Measurements from ENCODE around the gene CDR2L.
"Not testable (repeated sequence)": the region's sequence is repeated elsewhere in the genome, so short reads cannot be mapped to it uniquely, and the experiment has no call there.

The CDR2L gene

GRCh38 chr17:74981979-74982662, 5.3 kb upstream of the CDR2L start:
- Histone ChIP-seq H3K36me3 (ENCODE audit: insufficient read depth, low read length) (no peaks in the 10 kb centered on the region), H3K9me3 (ENCODE audit: control insufficient read depth, insufficient read depth, low read length) (no peaks in the 10 kb centered on the region), H3K4me1 (ENCODE audit: insufficient read depth, low read length) (0 out of 2 replicates have a peak, but pooled peaks cover 3% of the 10 kb centered on the region), H3K9ac (ENCODE audit: low read depth, low read length) (peak overlapping the region; percentile 88)

- H3K4me1 ChIP-seq (ENCODE audit: insufficient read depth, low read length); H3K9me3 ChIP-seq (ENCODE audit: control insufficient read depth, insufficient read depth, low read length); H3K36me3 ChIP-seq (ENCODE audit: insufficient read depth, low read length): not testable (repeated sequence)
- peak overlapping the region; percentile 88 for H3K9ac ChIP-seq (ENCODE audit: low read depth, low read length)
Measured at GRCh38 chr17:74982663-74983313, 4.6 kb upstream of the CDR2L start.

GRCh38 chr17:74986206-74986576, 1.2 kb upstream of the CDR2L start:
- H3K36me3 ChIP-seq (ENCODE audit: insufficient read depth, low read length) = no peaks in the 10 kb centered on the region
- H3K4me1 ChIP-seq (ENCODE audit: insufficient read depth, low read length) = peaks cover 7% of the 10 kb centered on the region; the same call in 1 of the 2 replicates
- no peak overlapping the region for H3K9ac ChIP-seq (ENCODE audit: low read depth, low read length)
- no peaks in the 10 kb centered on the region for H3K9me3 ChIP-seq (ENCODE audit: control insufficient read depth, insufficient read depth, low read length)

GRCh38 chr17:74987909-74988711, 678 bp downstream of the CDR2L start:
- H3K9me3 ChIP-seq (ENCODE audit: control insufficient read depth, insufficient read depth, low read length) = no peaks in the 10 kb centered on the region
- no peaks in the 10 kb centered on the region for H3K36me3 ChIP-seq (ENCODE audit: insufficient read depth, low read length)
- H3K4me1 ChIP-seq (ENCODE audit: insufficient read depth, low read length) = peaks cover 7% of the 10 kb centered on the region; the same call in 1 of the 2 replicates
- H3K9ac ChIP-seq (ENCODE audit: low read depth, low read length) = peak overlapping the region; percentile 78

- no peaks in the 10 kb centered on the region for H3K9me3 ChIP-seq (ENCODE audit: control insufficient read depth, insufficient read depth, low read length)
- peaks cover 7% of the 10 kb centered on the region; the same call in 1 of the 2 replicates for H3K4me1 ChIP-seq (ENCODE audit: insufficient read depth, low read length)
- no peaks in the 10 kb centered on the region for H3K36me3 ChIP-seq (ENCODE audit: insufficient read depth, low read length)
- no peak overlapping the region for H3K9ac ChIP-seq (ENCODE audit: low read depth, low read length)
Measured at GRCh38 chr17:74990581-74991105, 3.2 kb downstream of the CDR2L start.

GRCh38 chr17:74992223-74992622, 4.8 kb downstream of the CDR2L start:
- no peaks in the 10 kb centered on the region for H3K36me3 ChIP-seq (ENCODE audit: insufficient read depth, low read length)
- no peak overlapping the region for H3K9ac ChIP-seq (ENCODE audit: low read depth, low read length)
- H3K9me3 ChIP-seq (ENCODE audit: control insufficient read depth, insufficient read depth, low read length) = no peaks in the 10 kb centered on the region
- H3K4me1 ChIP-seq (ENCODE audit: insufficient read depth, low read length) = peaks cover 5% of the 10 kb centered on the region; the same call in 1 of the 2 replicates

- Histone ChIP-seq H3K36me3 (ENCODE audit: insufficient read depth, low read length) (no peaks in the 10 kb centered on the region), H3K4me1 (ENCODE audit: insufficient read depth, low read length) (no peaks in the 10 kb centered on the region), H3K9me3 (ENCODE audit: control insufficient read depth, insufficient read depth, low read length) (no peaks in the 10 kb centered on the region), H3K9ac (ENCODE audit: low read depth, low read length) (no peak overlapping the region)
Measured at GRCh38 chr17:74994440-74994839, 7.0 kb downstream of the CDR2L start.

- Histone ChIP-seq H3K9me3 (ENCODE audit: control insufficient read depth, insufficient read depth, low read length) (no peaks in the 10 kb centered on the region), H3K4me1 (ENCODE audit: insufficient read depth, low read length) (no peaks in the 10 kb centered on the region), H3K9ac (ENCODE audit: low read depth, low read length) (no peak overlapping the region), H3K36me3 (ENCODE audit: insufficient read depth, low read length) (no peaks in the 10 kb centered on the region)
Measured at GRCh38 chr17:74995847-74996246, 8.4 kb downstream of the CDR2L start.

GRCh38 chr17:74998783-74999182, 11.4 kb downstream of the CDR2L start:
- H3K9ac ChIP-seq (ENCODE audit: low read depth, low read length) = no peak overlapping the region
- H3K4me1 ChIP-seq (ENCODE audit: insufficient read depth, low read length) = no peaks in the 10 kb centered on the region
- peaks cover 5% of the 10 kb centered on the region; the same call in 1 of the 2 replicates for H3K36me3 ChIP-seq (ENCODE audit: insufficient read depth, low read length)
- no peaks in the 10 kb centered on the region for H3K9me3 ChIP-seq (ENCODE audit: control insufficient read depth, insufficient read depth, low read length)

GRCh38 chr17:74999523-74999922, 12.1 kb downstream of the CDR2L start:
- Histone ChIP-seq H3K4me1 (ENCODE audit: insufficient read depth, low read length) (no peaks in the 10 kb centered on the region), H3K9me3 (ENCODE audit: control insufficient read depth, insufficient read depth, low read length) (no peaks in the 10 kb centered on the region), H3K9ac (ENCODE audit: low read depth, low read length) (no peak overlapping the region), H3K36me3 (ENCODE audit: insufficient read depth, low read length) (peaks cover 5% of the 10 kb centered on the region; the same call in 1 of the 2 replicates)

- Histone ChIP-seq H3K36me3 (ENCODE audit: insufficient read depth, low read length) (peaks cover 5% of the 10 kb centered on the region; the same call in 1 of the 2 replicates), H3K9me3 (ENCODE audit: control insufficient read depth, insufficient read depth, low read length) (no peaks in the 10 kb centered on the region), H3K9ac (ENCODE audit: low read depth, low read length) (no peak overlapping the region), H3K4me1 (ENCODE audit: insufficient read depth, low read length) (no peaks in the 10 kb centered on the region)
Measured at GRCh38 chr17:75001915-75002843, 14.7 kb downstream of the CDR2L start.

GRCh38 chr17:75003070-75003956, 15.9 kb downstream of the CDR2L start:
- Histone ChIP-seq H3K4me1 (ENCODE audit: insufficient read depth, low read length) (no peaks in the 10 kb centered on the region), H3K9me3 (ENCODE audit: control insufficient read depth, insufficient read depth, low read length) (no peaks in the 10 kb centered on the region), H3K36me3 (ENCODE audit: insufficient read depth, low read length) (peaks cover 5% of the 10 kb centered on the region; the same call in 1 of the 2 replicates), H3K9ac (ENCODE audit: low read depth, low read length) (no peak overlapping the region)

- Histone ChIP-seq H3K9me3 (ENCODE audit: control insufficient read depth, insufficient read depth, low read length) (no peaks in the 10 kb centered on the region), H3K4me1 (ENCODE audit: insufficient read depth, low read length) (no peaks in the 10 kb centered on the region), H3K9ac (ENCODE audit: low read depth, low read length) (no peak overlapping the region), H3K36me3 (ENCODE audit: insufficient read depth, low read length) (peaks cover 5% of the 10 kb centered on the region; the same call in 1 of the 2 replicates)
Measured at GRCh38 chr17:75003957-75004355, 16.5 kb downstream of the CDR2L start.
